HCT116 (cell line): ENCODE results near the gene BATF2. TPM values are rescaled to one million over a fixed set of nuclear protein-coding genes. Genes with fewer than 3 reads are reported as not detected.

ENCODE experiments used
- ATAC-seq: fragments of 200-7000 bp; cut with Tn5 transposase; 2 replicates; pipeline ENCODE4 v1.9.1; 2020; ENCODE audit warnings: mild to moderate bottlenecking, moderate library complexity
- BruUV-seq: library from RNA; stranded (reverse); fragments of 400-500 nt; replicated peaks from 2 replicates; lab custom pipeline; 2021; lab: Mats Ljungman, UMichigan
- CTCF ChIA-PET: fragments of 300-600 bp; sonication (Branson Sonifier 250); formaldehyde crosslinking; loops from one replicate; lab custom pipeline; 2021; ENCODE audit warnings: antibody characterized with exemption; lab: Charles Lee
- POLR2A ChIA-PET: fragments of 300-600, 350-600 bp; sonication (Branson Sonifier 250); formaldehyde crosslinking; loops from one replicate; lab custom pipeline; 2021; ENCODE audit warnings: antibody characterized with exemption; lab: Charles Lee
- RAD21 ChIA-PET, 2 experiments: fragments of 300-600 bp; sonication (Branson Sonifier 250); formaldehyde crosslinking; loops; one replicate each; lab custom pipeline; 2023; ENCODE audit warnings: low total read pairs in 2 of 2; ENCODE audit not compliant: uncharacterized antibody in 2 of 2, unreplicated experiment in 2 of 2, low non-redundant PET in 1 of 2; lab: Charles Lee
- DNase-seq: peaks from one replicate; pipeline ENCODE4 v3.0.0-alpha.2; 2010; ENCODE audit warnings: low read depth, low spot score
- H2AFZ ChIP-seq: fragments of 200-600 bp; shearing (Covaris generic), sonication (generic); 2 replicates; pipeline ENCODE4 v1.6.1; 2017; ENCODE audit warnings: low read depth, mixed run types, mixed read lengths, antibody characterized with exemption, low read length; ENCODE audit not compliant: poor library complexity, severe bottlenecking
- H3K27ac ChIP-seq: 2 replicates; pipeline ENCODE4 v1.5.1; 2012; ENCODE audit warnings: low read depth, low read length
- H3K27me3 ChIP-seq: fragments of 200-600 bp; sonication (generic); 2 replicates; pipeline ENCODE4 v1.6.1; 2016; ENCODE audit warnings: mixed run types, low read length, mixed read lengths; ENCODE audit not compliant: insufficient read depth
- H3K36me3 ChIP-seq, 2 experiments: fragments of 200-500 bp in 1 of 2; fragments of 200-600 bp in 1 of 2; sonication (Bioruptor generic) in 1 of 2; sonication (generic) in 1 of 2; 2 replicates each; pipeline versions ENCODE4 v1.5.1 to v1.6.1; 2014 to 2016; ENCODE audit warnings: low read length in 2 of 2, inconsistent platforms in 1 of 2, mixed read lengths in 1 of 2, mixed run types in 1 of 2; ENCODE audit not compliant: insufficient read depth in 2 of 2, control insufficient read depth in 1 of 2
- H3K4me1 ChIP-seq, 2 experiments: fragments of 200-600 bp in 1 of 2; sonication (generic) in 1 of 2; 2 replicates each; pipeline versions ENCODE4 v1.5.1 to v1.6.1; 2012 to 2017; ENCODE audit warnings: low read length in 2 of 2, inconsistent platforms in 1 of 2, mild to moderate bottlenecking in 1 of 2, mixed read lengths in 1 of 2, mixed run types in 1 of 2, moderate library complexity in 1 of 2; ENCODE audit not compliant: insufficient read depth in 2 of 2, control insufficient read depth in 1 of 2
- H3K4me2 ChIP-seq: fragments of 200-600 bp; sonication (generic); 2 replicates; pipeline ENCODE4 v1.6.1; 2017; ENCODE audit warnings: mixed run types, low read length, mixed read lengths
- H3K4me3 ChIP-seq, 2 experiments: fragments of 200-600 bp in 1 of 2; sonication (generic) in 1 of 2; replicated peaks in 1 of 2; 2 replicates each; pipeline ENCODE4 v1.5.1; 2011 to 2016; ENCODE audit warnings: low read length in 2 of 2, control low read depth in 1 of 2, low read depth in 1 of 2, mild to moderate bottlenecking in 1 of 2, mixed read lengths in 1 of 2, mixed run types in 1 of 2
- H3K79me2 ChIP-seq: fragments of 200-600 bp; sonication (generic); 2 replicates; pipeline ENCODE4 v1.6.1; 2017; ENCODE audit warnings: mild to moderate bottlenecking, mixed run types, low read length, moderate library complexity, mixed read lengths; ENCODE audit not compliant: insufficient read depth
- H3K9ac ChIP-seq: fragments of 200-600 bp; sonication (generic); 2 replicates; pipeline ENCODE4 v1.6.1; 2016; ENCODE audit warnings: low read length, mixed read lengths
- H3K9me2 ChIP-seq: fragments of 200-600 bp; sonication (generic), shearing (Covaris generic); 2 replicates; pipeline ENCODE4 v1.6.1; 2017; ENCODE audit warnings: mixed run types, mild to moderate bottlenecking, moderate library complexity; ENCODE audit not compliant: insufficient read depth
- H3K9me3 ChIP-seq, 2 experiments: fragments of 200-500 bp in 1 of 2; fragments of 200-600 bp in 1 of 2; sonication (Bioruptor generic) in 1 of 2; sonication (generic) in 1 of 2; 2 replicates each; pipeline ENCODE4 v1.6.1; 2014 to 2017; ENCODE audit warnings: low read length in 2 of 2, mixed read lengths in 2 of 2, inconsistent platforms in 1 of 2, low read depth in 1 of 2, mild to moderate bottlenecking in 1 of 2, mixed run types in 1 of 2, moderate library complexity in 1 of 2; ENCODE audit not compliant: control insufficient read depth in 1 of 2, insufficient read depth in 1 of 2
- H4K20me1 ChIP-seq: fragments of 200-600 bp; sonication (generic), shearing (Covaris generic); 2 replicates; pipeline ENCODE4 v1.6.1; 2017; ENCODE audit warnings: mixed run types, mild to moderate bottlenecking, moderate library complexity; ENCODE audit not compliant: insufficient read depth
- CEBPB ChIP-seq: IDR thresholded peaks from 2 replicates; pipeline ENCODE4 v1.6.1; 2012; ENCODE audit warnings: low read depth
- EGR1 ChIP-seq: IDR thresholded peaks from 2 replicates; pipeline ENCODE4 v1.6.1; 2012; ENCODE audit warnings: low read depth
- ELF1 ChIP-seq: IDR thresholded peaks from 2 replicates; pipeline ENCODE4 v1.6.1; 2012; ENCODE audit warnings: low read depth, borderline replicate concordance
- EZH2 ChIP-seq: fragments of 200-600 bp; sonication (generic); IDR thresholded peaks from 2 replicates; pipeline ENCODE4 v1.6.1; 2017; ENCODE audit warnings: antibody characterized with exemption, mixed run types
- EZH2phosphoT487 ChIP-seq: fragments of 200-600 bp; IDR thresholded peaks from 2 replicates; pipeline ENCODE4 v1.6.1; 2018; ENCODE audit warnings: antibody characterized with exemption, borderline replicate concordance
- FOSL1 ChIP-seq: IDR thresholded peaks from 2 replicates; pipeline ENCODE4 v1.6.1; 2012; ENCODE audit warnings: low read depth
- JUND ChIP-seq: IDR thresholded peaks from 2 replicates; pipeline ENCODE4 v1.6.1; 2012
- POLR2A ChIP-seq: IDR thresholded peaks from 2 replicates; pipeline ENCODE4 v1.7.0; 2011; ENCODE audit warnings: borderline replicate concordance; ENCODE audit not compliant: insufficient read depth, insufficient read length; ENCODE audit errors: extremely low read depth
- POLR2AphosphoS5 ChIP-seq: IDR thresholded peaks from 2 replicates; pipeline ENCODE4 v1.6.1; 2011; ENCODE audit warnings: mild to moderate bottlenecking, low read depth, low read length, moderate library complexity
- RAD21 ChIP-seq: IDR thresholded peaks from 2 replicates; pipeline ENCODE4 v1.6.1; 2012; ENCODE audit warnings: low read depth, mild to moderate bottlenecking
- REST ChIP-seq: IDR thresholded peaks from 2 replicates; pipeline ENCODE4 v1.6.1; 2012; ENCODE audit warnings: low read depth
- SIN3A ChIP-seq: IDR thresholded peaks from 2 replicates; pipeline ENCODE4 v1.6.1; 2012; ENCODE audit warnings: low read depth
- SP1 ChIP-seq: IDR thresholded peaks from 2 replicates; pipeline ENCODE4 v1.6.1; 2012; ENCODE audit warnings: low read depth
- TCF7L2 ChIP-seq: IDR thresholded peaks from 2 replicates; pipeline ENCODE4 v1.7.0; 2011; ENCODE audit warnings: borderline replicate concordance, inconsistent platforms; ENCODE audit not compliant: insufficient read depth, insufficient read length; ENCODE audit errors: extremely low read depth
- ZBTB33 ChIP-seq: IDR thresholded peaks from 2 replicates; pipeline ENCODE4 v1.6.1; 2011; ENCODE audit warnings: mild to moderate bottlenecking, low read length, moderate library complexity; ENCODE audit not compliant: insufficient replicate concordance; ENCODE audit errors: extremely low read depth
- ZNF274 ChIP-seq: fragments of 200-500 bp; sonication (Bioruptor generic); IDR thresholded peaks from 2 replicates; pipeline ENCODE4 v1.6.1; 2014; ENCODE audit warnings: mild to moderate bottlenecking, low read depth, low read length, inconsistent platforms
- intact Hi-C: fragments of 100-400 bp; cut with micrococcal nuclease; formaldehyde crosslinking; loops from 2 replicates; pipeline ENCODE4 v1.10.0; 2022
- total RNA-seq: library from RNA; stranded (reverse); gene quantifications from one replicate; pipeline ENCODE4 v1.2.1, GENCODE V29; 2021; ENCODE audit not compliant: unreplicated experiment
- TF ChIP-seq, protein P1 (sequence below): IDR thresholded peaks from 2 replicates; pipeline ENCODE4 v1.6.1; 2012
- TF ChIP-seq, protein P2 (sequence below), 3 experiments: fragments of 200-600 bp in 1 of 3; sonication (generic) in 1 of 3; IDR thresholded peaks in 2 of 3; conservative IDR thresholded peaks in 1 of 3; 2 replicates each; pipeline ENCODE4 v1.5.1; 2012 to 2017; ENCODE audit warnings: low read depth in 2 of 3, low read length in 2 of 3, antibody characterized with exemption in 1 of 3, borderline replicate concordance in 1 of 3, control low read depth in 1 of 3, mild to moderate bottlenecking in 1 of 3, mixed read lengths in 1 of 3, mixed run types in 1 of 3, moderate library complexity in 1 of 3; ENCODE audit not compliant: insufficient read depth in 1 of 3
- TF ChIP-seq, protein P3 (sequence below): IDR thresholded peaks from 2 replicates; pipeline ENCODE4 v1.6.1; 2012

The BATF2 gene
- total RNA-seq, 1 experiment from 2014 or later, result 2.1 TPM

- H3K36me3 ChIP-seq, result no peaks in the 10 kb centered on the region
- BruUV-seq, result no TSS peak
- no peak overlapping the region for H3K4me3 ChIP-seq
- intact Hi-C loops, result no loop called here
- H3K9me3 ChIP-seq, result no peaks in the 10 kb centered on the region
- RAD21 ChIA-PET, result no interaction called here
- POLR2A ChIA-PET, result no interaction called here
- H2AFZ ChIP-seq, result no peak overlapping the region
- DNase-seq (no peak), ATAC-seq (no peak)
- no peak overlapping the region for H3K9ac ChIP-seq
- no peaks in the 10 kb centered on the region for H4K20me1 ChIP-seq
- no peak overlapping the region for H3K27ac ChIP-seq
- H3K4me2 ChIP-seq, result no peak overlapping the region
- no peaks in the 10 kb centered on the region for H3K27me3 ChIP-seq
- H3K4me1 ChIP-seq, result peaks cover 16 to 17% of the 10 kb centered on the region in 2 experiments
- peaks cover 4% of the 10 kb centered on the region for H3K79me2 ChIP-seq
- H3K9me2 ChIP-seq, result no peaks in the 10 kb centered on the region
- CTCF ChIA-PET, result no interaction called here
- TF ChIP-seq, protein P1, sequence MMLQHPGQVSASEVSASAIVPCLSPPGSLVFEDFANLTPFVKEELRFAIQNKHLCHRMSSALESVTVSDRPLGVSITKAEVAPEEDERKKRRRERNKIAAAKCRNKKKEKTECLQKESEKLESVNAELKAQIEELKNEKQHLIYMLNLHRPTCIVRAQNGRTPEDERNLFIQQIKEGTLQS, result no peak
- TF ChIP-seq EGR1, result no peak
- TF ChIP-seq, protein P2, sequence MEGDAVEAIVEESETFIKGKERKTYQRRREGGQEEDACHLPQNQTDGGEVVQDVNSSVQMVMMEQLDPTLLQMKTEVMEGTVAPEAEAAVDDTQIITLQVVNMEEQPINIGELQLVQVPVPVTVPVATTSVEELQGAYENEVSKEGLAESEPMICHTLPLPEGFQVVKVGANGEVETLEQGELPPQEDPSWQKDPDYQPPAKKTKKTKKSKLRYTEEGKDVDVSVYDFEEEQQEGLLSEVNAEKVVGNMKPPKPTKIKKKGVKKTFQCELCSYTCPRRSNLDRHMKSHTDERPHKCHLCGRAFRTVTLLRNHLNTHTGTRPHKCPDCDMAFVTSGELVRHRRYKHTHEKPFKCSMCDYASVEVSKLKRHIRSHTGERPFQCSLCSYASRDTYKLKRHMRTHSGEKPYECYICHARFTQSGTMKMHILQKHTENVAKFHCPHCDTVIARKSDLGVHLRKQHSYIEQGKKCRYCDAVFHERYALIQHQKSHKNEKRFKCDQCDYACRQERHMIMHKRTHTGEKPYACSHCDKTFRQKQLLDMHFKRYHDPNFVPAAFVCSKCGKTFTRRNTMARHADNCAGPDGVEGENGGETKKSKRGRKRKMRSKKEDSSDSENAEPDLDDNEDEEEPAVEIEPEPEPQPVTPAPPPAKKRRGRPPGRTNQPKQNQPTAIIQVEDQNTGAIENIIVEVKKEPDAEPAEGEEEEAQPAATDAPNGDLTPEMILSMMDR (IDR thresholded peaks at IDR 0.05 in 2 of 3, conservative IDR thresholded peaks at IDR 0.05 in 1 of 3; ENCODE audit: borderline replicate concordance in 1 of 3, insufficient read depth in 1 of 3, low read depth in 2 of 3, low read length in 2 of 3), result no peak
- no peak for TF ChIP-seq SIN3A
- TF ChIP-seq ZNF274, result no peak
- no peak for TF ChIP-seq TCF7L2
- TF ChIP-seq EZH2, result no peak
- no peak for TF ChIP-seq RAD21
- no peak for TF ChIP-seq CEBPB
- TF ChIP-seq EZH2phosphoT487, result no peak
- no peak for TF ChIP-seq ZBTB33
- no peak for TF ChIP-seq ELF1
- TF ChIP-seq POLR2A, result no peak
- TF ChIP-seq JUND, result no peak
- no peak for TF ChIP-seq REST
- no peak for TF ChIP-seq POLR2AphosphoS5
- TF ChIP-seq SP1, result no peak
- TF ChIP-seq, protein P3, sequence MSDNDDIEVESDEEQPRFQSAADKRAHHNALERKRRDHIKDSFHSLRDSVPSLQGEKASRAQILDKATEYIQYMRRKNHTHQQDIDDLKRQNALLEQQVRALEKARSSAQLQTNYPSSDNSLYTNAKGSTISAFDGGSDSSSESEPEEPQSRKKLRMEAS, result no peak
- TF ChIP-seq FOSL1, result no peak
These were observed 40.2 kb upstream of the BATF2 start for GRCh38 chr11:65036931-65037330.
